ENCODE measurements around the gene NPFFR2. TPM values are rescaled to one million over a fixed set of nuclear protein-coding genes. Genes with fewer than 3 reads are reported as not detected.

NPFFR2 gene
- total and polyA plus RNA-seq, 2 of the 13 experiments (the other 11 are each of a cell fraction or from before 2014, with no cell fraction given) = not detected

- Histone ChIP-seq H3K27me3 (ENCODE audit: control insufficient read depth in 1 of 2, insufficient read depth in 2 of 2, low read length in 2 of 2) (no peaks in the 10 kb centered on the region), H3K9ac (ENCODE audit: insufficient read depth, low read depth, low read length) (no peak overlapping the region), H3K27ac (ENCODE audit: extremely low read length, insufficient read depth, low read length) (no peak overlapping the region), H4K20me1 (ENCODE audit: insufficient read depth, low read length) (no peaks in the 10 kb centered on the region), H3K9me3 (ENCODE audit: low read length) (no peaks in the 10 kb centered on the region), H3K4me2 (ENCODE audit: low read depth, low read length) (no peak overlapping the region), H2AFZ (ENCODE audit: low read length) (no peak overlapping the region), H3K36me3 (replicated peaks in 1 of 2; ENCODE audit: control insufficient read depth in 1 of 2, insufficient read depth in 2 of 2, low read length in 2 of 2) (no peaks in the 10 kb centered on the region), H3K4me1 (ENCODE audit: insufficient read depth, low read length) (no peaks in the 10 kb centered on the region), H3K4me3 (replicated peaks in 1 of 3; ENCODE audit: insufficient read depth in 1 of 3, low read depth in 2 of 3, low read length in 3 of 3) (no peak overlapping the region), H3K79me2 (ENCODE audit: insufficient read depth, low read length) (no peaks in the 10 kb centered on the region)
- ChIA-PET POLR2A (no interaction called here), CTCF (ENCODE audit: low intra/inter-chr PET ratio, low total read pairs) (no interaction called here)
- ATAC-seq (no peak), DNase-seq (ENCODE audit: low spot score) (no peak), FAIRE-seq (no peak)
- TF ChIP-seq ZNF253 (CRISPR knock-in tag; IDR thresholded peaks at IDR 0.05; ENCODE audit: borderline replicate concordance) = no peak
- TF ChIP-seq ZSCAN9 (CRISPR knock-in tag; IDR thresholded peaks at IDR 0.05; ENCODE audit: borderline replicate concordance) = no peak
- no peak for TF ChIP-seq BRD4 (CRISPR knock-in tag; IDR thresholded peaks at IDR 0.05)
- no peak for TF ChIP-seq ZNF260 (CRISPR knock-in tag; IDR thresholded peaks at IDR 0.05; ENCODE audit: borderline replicate concordance, low read depth)
- no peak for TF ChIP-seq RFX1 (IDR thresholded peaks at IDR 0.05)
- TF ChIP-seq ZFY (CRISPR knock-in tag; IDR thresholded peaks at IDR 0.05) = no peak
- TF ChIP-seq ZNF276 (CRISPR knock-in tag; IDR thresholded peaks at IDR 0.05; ENCODE audit: low read depth) = no peak
- in situ Hi-C loops (cut with HindIII; ENCODE audit: extremely low pct_ligation_motif_present, low pct_unique_long_range_greater_than_20kb) = no loop called here
- intact Hi-C loops (cut with micrococcal nuclease; ENCODE audit: unreplicated experiment) = no loop called here
- BruUV-seq (replicated peaks) = no TSS peak
These were observed 19.9 kb upstream of the NPFFR2 start for GRCh38 chr4:72011906-72012305.

- no peaks in the 10 kb centered on the region for H3K79me2 ChIP-seq (ENCODE audit: insufficient read depth, low read length)
- ChIA-PET POLR2A (no interaction called here), CTCF (ENCODE audit: low intra/inter-chr PET ratio, low total read pairs) (no interaction called here)
- DNase-seq (ENCODE audit: low spot score) (no peak), ATAC-seq (no peak), FAIRE-seq (no peak)
- H3K9me3 ChIP-seq (ENCODE audit: low read length) = no peaks in the 10 kb centered on the region
- no peak overlapping the region for H3K4me2 ChIP-seq (ENCODE audit: low read depth, low read length)
- H3K4me3 ChIP-seq (replicated peaks in 1 of 3; ENCODE audit: insufficient read depth in 1 of 3, low read depth in 2 of 3, low read length in 3 of 3) = no peak overlapping the region
- H3K27ac ChIP-seq (ENCODE audit: extremely low read length, insufficient read depth, low read length) = no peak overlapping the region
- no peak overlapping the region for H2AFZ ChIP-seq (ENCODE audit: low read length)
- 15% methylated on average over 3 of the region's 3 CpGs for WGBS (ENCODE audit: low lambda C conversion rate)
- TF ChIP-seq SSRP1 (CRISPR knock-in tag; IDR thresholded peaks at IDR 0.05) = no peak
- no peak for TF ChIP-seq ZZZ3 (CRISPR knock-in tag; IDR thresholded peaks at IDR 0.05; ENCODE audit: borderline replicate concordance)
- no peak for TF ChIP-seq ZNF574 (CRISPR knock-in tag; IDR thresholded peaks at IDR 0.05)
- no peak for TF ChIP-seq TEAD3 (CRISPR knock-in tag; optimal IDR thresholded peaks at IDR 0.05; ENCODE audit: borderline replicate concordance)
- TF ChIP-seq THAP8 (CRISPR knock-in tag; IDR thresholded peaks at IDR 0.05; ENCODE audit: borderline replicate concordance) = no peak
- TF ChIP-seq RORA (CRISPR knock-in tag; IDR thresholded peaks at IDR 0.05) = no peak
- no peak overlapping the region for H3K9ac ChIP-seq (ENCODE audit: insufficient read depth, low read depth, low read length)
- no peaks in the 10 kb centered on the region for H3K4me1 ChIP-seq (ENCODE audit: insufficient read depth, low read length)
- no peaks in the 10 kb centered on the region for H3K27me3 ChIP-seq (ENCODE audit: control insufficient read depth in 1 of 2, insufficient read depth in 2 of 2, low read length in 2 of 2)
- no TSS peak for BruUV-seq (replicated peaks)
- H3K36me3 ChIP-seq (replicated peaks in 1 of 2; ENCODE audit: control insufficient read depth in 1 of 2, insufficient read depth in 2 of 2, low read length in 2 of 2) = no peaks in the 10 kb centered on the region
- no peaks in the 10 kb centered on the region for H4K20me1 ChIP-seq (ENCODE audit: insufficient read depth, low read length)
- intact Hi-C loops (cut with micrococcal nuclease; ENCODE audit: unreplicated experiment) = no loop called here
- in situ Hi-C loops (cut with HindIII; ENCODE audit: extremely low pct_ligation_motif_present, low pct_unique_long_range_greater_than_20kb) = no loop called here
These were observed 15.8 kb upstream of the NPFFR2 start for GRCh38 chr4:72016011-72016410.
